Smooth muscle cell (in vitro differentiated cells): Measurements from ENCODE around the gene DOCK2. TPM values are rescaled to one million over a fixed set of nuclear protein-coding genes. Genes with fewer than 3 reads are reported as not detected.

Experiments used
- DNase-seq: peaks from one replicate; lab custom pipeline; 2025; ENCODE audit not compliant: unreplicated experiment; lab: John Stamatoyannopoulos, UW
- H2AFZ ChIP-seq: fragments of 200-600 bp; sonication (generic); 2 replicates; pipeline ENCODE4 v1.6.0; 2016; ENCODE audit warnings: antibody characterized with exemption, low read depth, mild to moderate bottlenecking
- H3F3A ChIP-seq: fragments of 200-600 bp; sonication (generic); 2 replicates; pipeline ENCODE4 v1.6.0; 2017; ENCODE audit warnings: antibody characterized with exemption, low read depth
- H3K27ac ChIP-seq: fragments of 200-600 bp; sonication (generic); 2 replicates; pipeline ENCODE4 v1.5.1; 2016; ENCODE audit warnings: low read depth, mild to moderate bottlenecking
- H3K27me3 ChIP-seq: fragments of 200-600 bp; sonication (generic); 2 replicates; pipeline ENCODE4 v1.6.1; 2016; ENCODE audit warnings: low read depth, mild to moderate bottlenecking
- H3K36me3 ChIP-seq: fragments of 200-600 bp; sonication (generic); 2 replicates; pipeline ENCODE4 v1.5.1; 2016; ENCODE audit warnings: low read depth
- H3K4me1 ChIP-seq: fragments of 200-600 bp; sonication (generic); 2 replicates; pipeline ENCODE4 v1.5.1; 2016; ENCODE audit warnings: low read depth
- H3K4me2 ChIP-seq: fragments of 200-600 bp; sonication (generic); 2 replicates; pipeline ENCODE4 v1.6.0; 2016; ENCODE audit warnings: mild to moderate bottlenecking
- H3K4me3 ChIP-seq: fragments of 200-600 bp; sonication (generic); 2 replicates; pipeline ENCODE4 v1.5.1; 2016; ENCODE audit warnings: mild to moderate bottlenecking
- H3K79me2 ChIP-seq: fragments of 200-600 bp; sonication (generic); 2 replicates; pipeline ENCODE4 v1.6.0; 2016; ENCODE audit warnings: low read depth, mild to moderate bottlenecking
- H3K9ac ChIP-seq: fragments of 200-600 bp; sonication (generic); 2 replicates; pipeline ENCODE4 v1.6.0; 2016; ENCODE audit warnings: low read depth
- H3K9me3 ChIP-seq: fragments of 200-600 bp; sonication (generic); replicated peaks from 2 replicates; pipeline ENCODE4 v1.5.1; 2016; ENCODE audit warnings: low read depth
- H4K20me1 ChIP-seq: fragments of 200-600 bp; sonication (generic); 2 replicates; pipeline ENCODE4 v1.6.0; 2016; ENCODE audit warnings: low read depth
- WGBS: methylation state at CpG from one replicate; pipeline ENCODE4 v1.1.7; 2016; ENCODE audit warnings: low lambda C conversion rate; 5-methylcytosine and 5-hydroxymethylcytosine counted together
- polyA plus RNA-seq: library from polyadenylated mRNA; unstranded; fragments of >200 nt; fragmentation: Nextera tagmentation; extraction: Ambion mirVana; gene quantifications from 2 replicates; pipeline ENCODE4 v1.2.1, GENCODE V29; 2016
- total RNA-seq: library from RNA; depleted of rRNA; stranded (reverse); fragments of >200 nt; gene quantifications from 2 replicates; pipeline ENCODE4 v1.2.3, GENCODE V29; 2014
- TF ChIP-seq, protein P1 (sequence below): fragments of 200-600 bp; sonication (generic); IDR thresholded peaks from 2 replicates; pipeline ENCODE4 v1.5.1; 2017; ENCODE audit warnings: borderline replicate concordance, mild to moderate bottlenecking, antibody characterized with exemption; ENCODE audit not compliant: insufficient read depth, poor library complexity, severe bottlenecking

Gene DOCK2
- total and polyA plus RNA-seq, 2 experiments from 2014 or later = 0.73 to 3.0 TPM

- H3K36me3 ChIP-seq = no peaks in the 10 kb centered on the region
- no peak overlapping the region for H3K4me2 ChIP-seq
- no peaks in the 10 kb centered on the region for H3K27me3 ChIP-seq
- no peak overlapping the region for H3K9ac ChIP-seq
- no peaks in the 10 kb centered on the region for H3K4me1 ChIP-seq
- no peak overlapping the region for H2AFZ ChIP-seq
- no peaks in the 10 kb centered on the region for H3F3A ChIP-seq
- no peak for DNase-seq
- H3K79me2 ChIP-seq = no peaks in the 10 kb centered on the region
- H3K27ac ChIP-seq = no peak overlapping the region
- no peak overlapping the region for H3K4me3 ChIP-seq
- TF ChIP-seq, protein P1, sequence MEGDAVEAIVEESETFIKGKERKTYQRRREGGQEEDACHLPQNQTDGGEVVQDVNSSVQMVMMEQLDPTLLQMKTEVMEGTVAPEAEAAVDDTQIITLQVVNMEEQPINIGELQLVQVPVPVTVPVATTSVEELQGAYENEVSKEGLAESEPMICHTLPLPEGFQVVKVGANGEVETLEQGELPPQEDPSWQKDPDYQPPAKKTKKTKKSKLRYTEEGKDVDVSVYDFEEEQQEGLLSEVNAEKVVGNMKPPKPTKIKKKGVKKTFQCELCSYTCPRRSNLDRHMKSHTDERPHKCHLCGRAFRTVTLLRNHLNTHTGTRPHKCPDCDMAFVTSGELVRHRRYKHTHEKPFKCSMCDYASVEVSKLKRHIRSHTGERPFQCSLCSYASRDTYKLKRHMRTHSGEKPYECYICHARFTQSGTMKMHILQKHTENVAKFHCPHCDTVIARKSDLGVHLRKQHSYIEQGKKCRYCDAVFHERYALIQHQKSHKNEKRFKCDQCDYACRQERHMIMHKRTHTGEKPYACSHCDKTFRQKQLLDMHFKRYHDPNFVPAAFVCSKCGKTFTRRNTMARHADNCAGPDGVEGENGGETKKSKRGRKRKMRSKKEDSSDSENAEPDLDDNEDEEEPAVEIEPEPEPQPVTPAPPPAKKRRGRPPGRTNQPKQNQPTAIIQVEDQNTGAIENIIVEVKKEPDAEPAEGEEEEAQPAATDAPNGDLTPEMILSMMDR = no peak
- no peaks in the 10 kb centered on the region for H4K20me1 ChIP-seq
- H3K9me3 ChIP-seq = no peaks in the 10 kb centered on the region
- 59% methylated on average over 5 of the region's 5 CpGs for WGBS
Measured at GRCh38 chr5:169826618-169827017, 189.5 kb downstream of the DOCK2 start.

- 88% methylated on average over 3 of the region's 3 CpGs for WGBS
Measured at GRCh38 chr5:169827769-169828168, 190.7 kb downstream of the DOCK2 start.

GRCh38 chr5:169828385-169828784 is 191.3 kb downstream of the DOCK2 start:
- Histone ChIP-seq H4K20me1 (no peaks in the 10 kb centered on the region), H3K79me2 (no peaks in the 10 kb centered on the region), H3F3A (peaks cover 3% of the 10 kb centered on the region), H3K9ac (no peak overlapping the region), H3K9me3 (no peaks in the 10 kb centered on the region), H3K36me3 (no peaks in the 10 kb centered on the region), H3K4me1 (no peaks in the 10 kb centered on the region), H2AFZ (no peak overlapping the region), H3K27me3 (no peaks in the 10 kb centered on the region), H3K27ac (no peak overlapping the region), H3K4me3 (no peak overlapping the region), H3K4me2 (no peak overlapping the region)
- 81% methylated on average over 4 of the region's 4 CpGs for WGBS
- DNase-seq = no peak
- TF ChIP-seq, protein P1 = no peak

More at GRCh38 chr5:169827769-169828168, 190.7 kb downstream of the DOCK2 start:
- H3K4me1 ChIP-seq = no peaks in the 10 kb centered on the region
- H3K9ac ChIP-seq = no peak overlapping the region
- H3K4me2 ChIP-seq = no peak overlapping the region
- no peaks in the 10 kb centered on the region for H3F3A ChIP-seq
- no peak overlapping the region for H3K4me3 ChIP-seq
- H4K20me1 ChIP-seq = no peaks in the 10 kb centered on the region
- no peaks in the 10 kb centered on the region for H3K79me2 ChIP-seq
- H3K9me3 ChIP-seq = no peaks in the 10 kb centered on the region
- H3K27ac ChIP-seq = no peak overlapping the region
- no peak for DNase-seq
- H3K27me3 ChIP-seq = no peaks in the 10 kb centered on the region
- no peak overlapping the region for H2AFZ ChIP-seq
- H3K36me3 ChIP-seq = no peaks in the 10 kb centered on the region
- TF ChIP-seq, protein P1 = no peak

DNA sequence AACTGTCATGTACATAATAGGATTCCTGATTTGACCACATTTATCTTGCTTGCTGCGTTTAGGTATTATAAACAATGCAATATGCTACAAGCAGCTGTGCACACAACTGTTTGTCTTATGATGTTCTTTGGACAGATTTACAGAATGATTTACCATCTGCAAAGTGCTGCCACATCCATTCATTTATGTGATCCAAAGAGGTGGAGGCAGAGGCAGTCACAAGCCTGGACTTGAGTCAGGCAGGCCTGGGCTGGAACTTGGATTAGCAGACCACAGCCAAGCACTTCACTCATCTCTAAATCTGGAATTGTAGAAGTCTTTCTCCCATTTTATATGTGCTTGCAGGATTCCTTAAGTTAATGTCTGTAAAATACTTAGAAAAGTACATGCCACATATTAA is 194.3 kb downstream of the DOCK2 start:
- H2AFZ ChIP-seq = no peak overlapping the region
- H3K9me3 ChIP-seq = no peaks in the 10 kb centered on the region
- H3K27me3 ChIP-seq = no peaks in the 10 kb centered on the region
- H3K27ac ChIP-seq = no peak overlapping the region
- no peak for DNase-seq
- H3K36me3 ChIP-seq = no peaks in the 10 kb centered on the region
- no peaks in the 10 kb centered on the region for H3K79me2 ChIP-seq
- no peak overlapping the region for H3K9ac ChIP-seq
- no peaks in the 10 kb centered on the region for H3K4me1 ChIP-seq
- H4K20me1 ChIP-seq = no peaks in the 10 kb centered on the region
- WGBS = 75% methylated on average over 1 of the region's 1 CpG
- TF ChIP-seq, protein P1 = no peak
- peaks cover 5% of the 10 kb centered on the region for H3F3A ChIP-seq
- no peak overlapping the region for H3K4me2 ChIP-seq
- H3K4me3 ChIP-seq = no peak overlapping the region
